T-helper 2 cell (primary cell): ENCODE measurements around the gene PTTG1IP2.
A peak's percentile ranks its signal among the peaks of the same experiment; 100 is the strongest.

Source experiments
- DNase-seq, 5 experiments: peaks; one replicate each; pipeline versions ENCODE4 v3.0.0 to v3.0.0-alpha.2; 2012 to 2022
- total RNA-seq, 2 donors: gene quantifications; one replicate each; lab custom pipeline; 2026; lab: John Stamatoyannopoulos, UW

The PTTG1IP2 gene
- 0 reads per million in 2 donors for total RNA-seq

DNA sequence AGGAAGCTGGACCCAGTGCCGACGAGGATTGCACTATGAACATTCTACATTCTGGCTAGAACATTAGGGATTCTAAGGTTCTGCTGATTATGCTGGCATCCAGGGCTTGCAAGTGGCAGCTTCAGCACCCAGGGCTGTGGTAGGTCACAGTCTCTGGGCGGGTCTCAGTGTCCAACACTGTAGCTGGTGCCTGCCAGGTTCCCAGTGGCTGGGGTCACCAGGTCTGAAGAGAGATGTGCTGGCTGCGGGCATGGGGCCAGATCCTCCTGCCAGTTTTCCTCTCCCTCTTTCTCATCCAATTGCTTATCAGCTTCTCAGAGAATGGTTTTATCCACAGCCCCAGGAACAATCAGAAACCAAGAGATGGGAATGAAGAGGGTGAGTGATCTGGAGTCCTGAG, at the start of gene PTTG1IP2:
Gene PTTG1IP2 (plus strand): TSS at position 86 of the 400 bp plus-strand sequence. CDS start 148 bp downstream, at position 234.
- DNase-seq, result no peak

DNA sequence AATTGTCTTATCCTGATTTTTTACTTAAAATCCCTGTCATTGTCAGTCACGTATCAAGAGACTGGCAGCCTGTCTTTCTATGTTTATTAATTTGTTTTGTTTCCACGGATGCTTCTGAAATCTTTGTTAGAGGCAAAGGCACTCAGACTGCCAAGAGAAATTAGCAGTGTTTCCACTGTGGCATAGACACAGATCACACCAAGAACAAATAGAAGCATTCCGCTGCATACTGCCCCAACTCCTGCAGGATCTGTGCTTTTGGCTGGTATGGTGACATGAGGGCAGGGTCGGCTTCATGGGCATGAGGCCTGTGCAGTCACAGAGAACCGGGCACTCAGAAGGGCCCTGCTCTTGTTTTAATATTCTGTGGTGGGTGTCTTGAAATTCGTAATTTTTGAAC, 47.8 kb upstream of the PTTG1IP2 start:
- no peak for DNase-seq

DNA sequence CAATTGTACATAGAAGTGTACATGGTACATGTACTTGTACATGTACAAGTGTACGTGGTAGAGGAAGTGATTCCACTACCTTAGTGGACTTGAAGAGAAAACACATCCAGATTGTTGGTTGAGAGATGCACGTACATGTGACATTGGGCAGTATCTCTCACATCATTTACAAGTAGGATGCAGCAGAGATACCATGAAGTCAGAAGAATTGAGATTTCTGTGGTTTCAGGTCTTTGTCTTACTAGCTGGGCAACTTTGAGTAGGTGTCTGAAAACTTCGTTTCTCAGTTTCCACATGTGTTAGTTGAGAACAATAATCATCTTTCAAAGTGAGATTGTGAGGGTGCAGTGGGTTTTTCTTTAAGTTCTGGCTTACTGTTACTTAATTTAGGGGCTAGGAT, 44.7 kb upstream of the PTTG1IP2 start:
- peak in 1 of 5 experiments; percentile 26 for DNase-seq

DNA sequence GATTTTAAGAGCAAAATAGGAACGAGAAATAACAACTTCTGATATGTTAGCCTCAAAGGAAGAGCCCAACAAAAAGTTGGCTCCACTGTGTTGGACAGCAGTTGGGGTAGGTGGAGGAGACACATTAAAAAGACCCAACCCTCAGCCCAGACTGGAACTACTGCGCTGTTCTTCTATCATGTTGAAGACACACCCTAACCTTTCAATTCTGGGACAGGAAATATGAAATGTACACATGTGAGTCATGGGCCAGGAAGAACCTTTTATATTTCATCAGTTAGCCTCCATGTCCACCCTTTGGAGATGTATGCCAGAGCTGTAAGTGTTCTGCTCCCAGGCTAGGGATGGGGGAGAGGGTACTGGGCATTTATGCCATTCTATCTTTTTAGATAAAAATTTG, 44.1 kb upstream of the PTTG1IP2 start:
- DNase-seq, result no peak

DNA sequence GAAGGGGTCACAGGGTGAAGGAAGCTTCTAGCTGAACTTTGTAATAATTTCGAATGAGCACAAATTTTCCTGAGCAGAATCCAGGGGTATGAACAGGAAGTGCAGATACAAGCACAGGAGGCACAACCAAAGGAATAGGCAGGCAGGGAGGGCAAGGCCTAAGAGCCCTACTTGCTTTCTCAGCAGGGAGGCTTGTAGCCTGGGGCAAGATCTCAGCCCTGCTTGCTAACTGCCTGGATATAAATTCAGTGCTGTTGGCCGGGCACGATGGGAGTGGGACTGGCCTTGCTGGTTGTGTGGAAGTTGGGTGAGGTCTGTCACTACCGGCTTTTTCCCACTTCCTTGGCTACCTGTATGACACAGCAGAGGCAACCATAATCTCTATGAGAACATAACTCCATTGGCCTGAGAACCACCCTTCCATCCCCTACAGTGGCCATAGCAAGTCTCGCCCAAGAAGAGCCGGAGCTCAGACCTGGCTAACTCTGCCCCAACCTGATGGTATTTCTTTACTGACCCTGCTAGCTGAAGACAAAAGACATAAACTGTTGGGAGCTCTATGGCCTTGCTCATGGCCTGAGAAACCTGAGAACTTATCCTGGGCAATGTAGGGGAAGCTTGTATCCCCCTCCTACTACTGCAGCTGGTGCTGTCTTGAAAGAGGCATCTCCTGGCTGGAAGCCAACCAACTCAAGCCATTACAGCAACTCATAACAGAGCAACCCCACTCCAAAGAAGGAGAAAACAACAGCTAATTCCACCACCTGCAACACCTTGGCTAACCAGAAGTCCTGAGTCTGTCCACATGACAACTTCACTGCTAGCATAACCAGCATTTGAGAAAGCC, 38.6 kb upstream of the PTTG1IP2 start:
- DNase-seq, result no peak

DNA sequence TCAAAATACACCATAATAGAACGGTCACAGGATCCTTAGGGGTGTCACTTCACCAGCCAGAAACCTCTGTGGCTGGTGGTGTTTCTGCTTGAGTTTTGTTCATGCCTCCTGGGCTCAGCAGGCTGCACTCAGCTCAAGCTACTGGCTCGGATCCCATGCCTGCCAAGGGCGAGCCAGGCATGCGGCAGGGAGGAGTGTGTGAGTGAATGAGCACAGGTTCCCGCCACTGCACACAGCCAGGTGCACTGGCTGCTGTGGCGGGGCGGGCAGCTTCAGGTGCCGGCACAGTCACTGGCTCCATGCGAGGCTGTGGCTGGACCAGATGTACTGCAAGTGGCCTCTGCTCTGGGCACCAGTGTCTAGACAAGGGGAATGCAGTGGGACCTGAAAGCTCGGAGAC, 36.7 kb upstream of the PTTG1IP2 start:
- no peak for DNase-seq

DNA sequence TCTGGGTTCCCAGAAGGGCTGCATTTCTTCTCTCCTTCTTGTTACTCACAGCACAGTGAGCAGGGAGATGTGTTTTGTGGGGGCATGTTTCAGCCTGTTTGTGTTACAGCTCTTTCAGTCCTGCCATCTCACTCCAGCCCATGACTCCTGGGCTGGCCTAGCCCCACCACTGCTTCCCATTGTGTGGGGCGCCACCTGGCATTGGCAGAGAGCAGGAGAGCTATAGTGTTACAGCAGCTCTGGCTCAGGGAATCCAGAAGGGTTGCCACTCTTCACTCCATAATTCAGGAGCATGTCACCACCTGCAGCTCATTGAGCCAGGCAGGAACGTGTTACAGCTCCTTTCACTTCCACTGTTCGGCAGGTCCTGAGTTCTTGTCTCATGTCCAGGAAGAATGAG, 36.2 kb upstream of the PTTG1IP2 start:
- no peak for DNase-seq

DNA sequence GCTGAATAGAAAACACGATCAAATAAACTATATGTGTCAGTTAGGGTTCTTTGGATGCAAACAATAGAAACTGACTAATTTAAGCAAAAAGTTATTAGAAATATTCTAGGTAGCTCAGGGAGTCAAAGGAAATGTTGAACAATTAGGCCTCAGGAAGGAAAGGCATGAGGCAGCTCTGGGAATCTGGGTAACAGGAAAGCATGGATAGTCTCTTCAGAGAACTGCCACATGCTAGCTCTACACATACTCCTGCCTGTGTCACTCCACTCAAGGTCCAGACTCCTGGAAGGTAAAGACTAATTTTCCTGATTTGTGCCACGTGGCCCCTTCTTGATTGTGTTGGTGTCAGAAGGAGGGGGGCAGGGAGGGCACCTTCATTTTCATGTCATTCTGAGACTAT, 23.8 kb upstream of the PTTG1IP2 start:
- DNase-seq, result no peak

DNA sequence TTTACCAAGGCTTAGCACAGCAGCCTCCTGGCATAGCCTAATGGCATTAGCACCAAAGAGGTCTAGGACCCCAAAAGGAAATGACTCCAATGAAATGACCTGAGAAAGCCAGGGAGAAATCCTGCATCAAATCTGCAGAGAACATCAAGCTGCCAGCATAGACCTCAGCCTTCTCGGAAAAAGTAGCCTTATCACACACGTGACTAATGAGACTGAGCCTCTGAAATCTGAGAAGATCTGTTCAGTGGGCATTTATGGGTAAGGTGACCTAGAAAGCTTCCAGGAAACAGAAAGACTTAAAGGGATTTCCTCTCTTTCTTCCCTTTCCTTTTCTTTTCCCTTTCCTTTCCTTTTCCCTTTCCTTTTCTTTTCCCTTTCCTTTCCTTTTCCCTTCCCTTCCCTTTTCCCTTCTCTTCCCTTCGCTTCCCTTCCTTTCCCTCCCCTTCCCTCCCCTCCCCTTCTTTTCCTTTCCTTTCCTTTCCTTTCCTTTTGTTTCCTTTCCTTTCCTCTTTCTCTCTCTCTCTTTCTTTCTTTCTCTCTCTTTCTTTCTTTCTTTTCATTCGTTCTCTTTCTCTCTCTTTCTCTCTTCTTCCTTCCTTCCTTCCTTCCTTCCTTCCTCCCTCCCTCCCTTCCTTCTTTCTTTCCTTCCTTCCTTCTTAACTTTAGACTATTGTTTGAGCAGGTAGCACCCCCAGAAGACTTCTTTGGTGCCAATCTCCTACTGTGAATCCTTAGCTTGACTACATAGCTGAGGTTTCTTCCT, 23.1 kb upstream of the PTTG1IP2 start:
- DNase-seq, result no peak

DNA sequence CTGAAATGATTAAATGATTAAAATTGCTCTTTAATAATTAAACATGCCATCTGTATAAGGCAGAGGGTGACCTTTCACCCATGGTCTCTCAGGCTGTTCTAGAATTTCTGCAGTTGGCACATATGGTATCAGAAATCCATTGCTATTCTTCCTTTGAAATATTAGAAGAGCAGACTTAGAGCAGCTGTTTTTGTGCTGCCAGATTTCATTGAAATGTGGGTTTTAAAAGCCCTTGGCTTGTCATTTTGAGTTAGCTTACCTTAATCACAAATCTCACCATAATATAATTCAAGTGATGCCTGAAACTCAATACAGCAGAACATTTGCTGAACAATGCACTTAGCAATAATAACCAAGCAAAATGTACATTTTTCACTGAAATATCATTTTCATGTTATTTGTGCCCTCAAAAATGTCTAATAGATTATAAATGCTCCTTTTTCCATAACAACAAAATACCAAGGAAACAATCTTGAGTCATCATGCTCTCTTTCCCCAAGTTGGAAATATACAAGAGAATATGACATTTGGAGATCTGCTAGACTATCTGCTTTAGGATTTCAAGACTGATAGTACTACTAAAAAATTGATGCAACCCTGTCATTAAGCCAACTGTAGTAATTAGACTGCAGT, 16.1 kb upstream of the PTTG1IP2 start:
- no peak for DNase-seq

DNA sequence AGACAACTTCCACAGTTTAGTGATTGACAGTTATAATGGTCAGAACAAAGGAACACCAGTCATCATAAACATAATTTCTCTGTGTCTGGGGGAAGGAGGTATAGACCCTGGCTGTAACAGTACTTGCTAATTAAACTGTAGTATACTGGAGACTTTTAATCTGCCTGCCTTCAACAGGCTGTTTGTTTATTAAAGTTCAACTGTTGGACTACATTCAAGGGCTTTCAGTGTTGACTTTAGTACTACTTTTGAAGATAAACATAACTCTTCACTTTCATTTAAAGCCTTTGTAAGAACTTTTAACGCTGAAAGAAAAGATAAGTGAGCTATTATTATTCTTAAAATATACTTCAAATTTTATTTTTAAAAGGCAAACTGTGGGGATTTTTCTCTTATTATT, 15.5 kb upstream of the PTTG1IP2 start:
- DNase-seq, result no peak

DNA sequence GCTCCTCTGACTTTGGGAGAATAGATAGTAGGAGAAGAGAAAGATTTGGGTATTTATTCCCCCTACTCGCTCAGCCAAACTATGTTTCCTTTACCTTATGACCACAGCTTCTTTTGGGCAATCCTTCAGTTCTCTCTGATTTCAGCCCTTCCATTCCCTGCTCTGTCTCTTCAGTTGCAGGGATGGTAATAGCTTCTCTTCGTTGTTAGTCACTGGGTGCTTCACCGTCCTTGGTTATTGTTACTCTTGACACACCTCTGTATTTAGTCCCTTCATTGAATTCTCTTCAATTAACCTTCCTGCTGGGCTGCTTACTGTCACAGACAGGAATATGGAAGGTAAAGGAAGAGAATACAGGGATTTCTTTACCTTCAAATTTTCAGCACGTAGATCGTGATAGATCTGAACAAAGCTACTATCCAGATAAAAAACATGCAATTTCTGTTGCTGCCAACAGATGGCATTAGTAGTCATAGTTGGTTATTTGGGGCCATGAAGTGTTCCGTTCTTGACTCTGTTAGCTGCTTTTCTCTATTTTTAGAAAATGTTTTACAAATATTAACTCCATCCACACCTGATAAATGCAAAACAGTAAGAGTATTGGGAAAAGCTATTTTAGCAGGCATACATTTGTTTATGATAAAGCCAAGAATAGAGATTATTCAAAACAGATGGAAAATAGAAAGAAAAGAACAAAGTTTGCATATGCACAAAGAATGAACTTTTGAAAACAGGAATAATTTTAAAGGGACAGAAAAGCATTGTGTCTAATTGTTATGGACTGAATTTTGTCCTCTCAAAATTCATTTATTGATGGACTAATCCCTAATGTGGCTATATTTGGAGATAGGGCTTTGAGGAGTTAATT, 14.0 kb upstream of the PTTG1IP2 start:
- peak in 1 of 5 experiments; percentile 29 for DNase-seq

DNA sequence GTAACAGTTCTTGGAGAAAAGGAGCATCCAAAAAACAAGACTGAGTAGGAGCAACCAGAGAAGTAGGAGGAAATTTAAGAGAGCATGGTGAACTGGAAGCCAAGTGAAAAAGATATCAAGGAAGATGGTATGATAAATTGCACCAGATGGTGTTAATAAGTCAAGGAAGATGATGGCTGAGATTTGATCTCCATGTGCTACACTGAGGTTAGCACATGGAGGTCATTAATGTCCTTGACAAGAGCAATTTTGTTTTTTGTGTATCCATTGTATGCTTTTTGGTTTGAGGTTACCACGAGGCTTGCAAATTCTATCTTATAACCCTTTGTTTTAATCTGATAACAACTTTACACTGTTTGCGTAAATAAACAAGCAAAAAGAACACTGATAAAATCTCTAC, 11.3 kb upstream of the PTTG1IP2 start:
- peak in 1 of 5 experiments; percentile 1 for DNase-seq

DNA sequence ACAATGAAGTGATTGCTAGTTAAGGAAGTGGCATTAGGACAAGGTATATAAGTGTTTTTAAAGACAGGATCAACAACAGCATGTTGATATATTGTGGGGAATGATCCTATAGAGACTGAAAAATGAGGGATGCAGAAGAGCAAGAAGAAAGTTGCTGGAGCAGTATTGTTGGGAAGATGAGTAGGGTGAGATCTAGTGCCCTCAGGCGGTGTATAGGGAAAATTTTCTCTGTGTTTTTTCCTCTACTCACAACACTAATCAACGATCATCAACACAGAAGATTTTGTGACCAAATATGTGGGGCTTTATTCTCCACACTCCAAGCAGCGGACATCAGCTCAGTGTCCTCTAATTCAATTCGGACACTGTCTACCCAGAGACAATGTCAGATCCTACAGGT, 9.6 kb upstream of the PTTG1IP2 start:
- no peak for DNase-seq

DNA sequence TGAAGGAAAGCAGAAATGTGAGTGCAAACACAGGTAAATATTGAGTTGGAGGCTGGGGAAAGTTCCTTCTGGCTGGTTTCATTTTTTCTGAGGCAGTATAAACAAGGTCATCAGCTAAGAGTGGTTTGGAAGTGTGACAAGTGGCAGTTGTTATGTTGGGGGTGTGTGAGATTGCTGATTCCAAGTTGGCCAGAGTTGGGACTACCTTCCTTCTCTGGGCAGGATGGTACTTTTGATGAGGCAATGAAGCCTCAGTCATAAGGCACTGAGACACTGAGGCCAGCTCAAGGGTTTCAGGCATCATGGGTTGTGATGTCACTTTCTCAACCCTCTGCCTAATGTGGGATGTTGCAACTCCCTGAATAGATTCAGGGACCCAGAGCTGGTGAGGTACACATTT, 8.2 kb upstream of the PTTG1IP2 start:
- no peak for DNase-seq

DNA sequence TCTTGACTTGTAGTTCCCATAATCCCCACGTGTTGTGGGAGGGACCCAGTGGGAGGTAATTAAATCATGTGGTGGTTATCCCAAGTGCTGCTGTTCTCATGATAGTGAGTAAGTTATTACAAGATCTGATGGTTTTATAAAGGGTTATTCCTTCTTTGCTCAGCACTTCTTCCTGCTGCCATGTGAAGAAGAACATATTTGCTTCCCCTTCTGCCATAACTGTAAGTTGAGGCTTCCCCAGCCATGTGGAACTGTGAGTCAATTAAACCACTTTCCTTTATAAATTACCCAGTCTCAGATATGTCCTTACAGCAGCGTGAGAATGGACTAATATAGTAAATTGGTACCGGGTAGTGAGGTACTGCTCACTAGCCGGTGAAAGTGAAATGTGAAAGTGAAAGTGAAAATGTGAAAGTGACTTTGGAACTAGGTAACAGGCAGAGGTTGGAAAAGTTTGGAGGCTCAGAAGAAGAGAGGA, 6.2 kb upstream of the PTTG1IP2 start:
- peak in 2 of 5 experiments; percentile 15 for DNase-seq

DNA sequence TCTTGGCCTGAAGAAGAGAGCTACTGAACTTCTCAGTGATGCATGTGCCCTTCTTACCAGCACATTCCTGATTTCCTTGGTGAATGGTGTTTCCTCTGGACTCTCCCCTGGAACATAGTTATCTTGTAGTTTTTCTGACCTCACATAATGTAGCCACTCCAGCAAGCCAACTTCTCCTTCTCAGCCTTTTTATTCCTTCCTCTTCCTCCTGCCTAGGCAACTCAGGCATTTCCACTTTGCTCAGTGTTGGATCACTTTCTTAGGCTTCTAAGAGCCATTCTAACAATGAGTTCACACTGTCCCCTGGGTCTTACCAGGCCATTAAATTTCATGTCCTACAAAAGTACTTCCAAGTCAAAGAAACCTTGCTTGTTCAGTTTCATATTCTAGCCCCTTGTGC, 3.6 kb upstream of the PTTG1IP2 start:
- no peak for DNase-seq

DNA sequence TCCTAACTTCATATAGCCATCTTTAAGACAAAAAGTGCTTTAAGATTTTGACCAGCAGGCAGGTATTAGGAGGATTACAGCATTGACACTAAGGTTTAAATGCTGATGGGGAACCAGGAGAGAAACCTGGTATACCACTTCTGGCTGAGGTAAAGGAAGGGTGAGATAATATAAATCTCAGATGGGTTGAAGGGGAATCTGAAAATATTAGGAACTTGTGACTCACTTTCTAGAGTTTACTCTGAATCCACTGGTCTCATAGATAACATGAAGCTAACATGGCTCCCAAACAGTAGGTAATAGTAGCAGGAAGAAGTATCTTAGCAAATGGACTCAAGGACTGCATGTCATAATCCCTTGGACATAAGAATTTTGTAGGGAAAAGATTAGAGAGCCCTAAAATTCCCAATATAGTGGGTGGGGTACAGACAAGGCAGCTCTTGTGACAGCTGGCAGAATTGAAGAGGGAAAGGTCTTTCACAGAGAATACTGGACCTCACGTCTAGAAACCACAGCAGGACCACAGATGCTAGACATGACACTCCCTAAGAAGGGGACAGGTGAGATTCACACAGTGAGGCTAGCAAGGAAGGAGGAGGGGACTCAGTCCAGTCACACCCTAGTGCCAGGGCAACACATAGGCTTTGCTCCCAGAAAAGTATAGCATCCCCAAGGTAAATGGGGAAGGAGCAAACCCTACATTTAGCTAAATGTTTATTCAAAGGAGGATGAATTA, 3.5 kb downstream of the PTTG1IP2 start:
- DNase-seq, result no peak

DNA sequence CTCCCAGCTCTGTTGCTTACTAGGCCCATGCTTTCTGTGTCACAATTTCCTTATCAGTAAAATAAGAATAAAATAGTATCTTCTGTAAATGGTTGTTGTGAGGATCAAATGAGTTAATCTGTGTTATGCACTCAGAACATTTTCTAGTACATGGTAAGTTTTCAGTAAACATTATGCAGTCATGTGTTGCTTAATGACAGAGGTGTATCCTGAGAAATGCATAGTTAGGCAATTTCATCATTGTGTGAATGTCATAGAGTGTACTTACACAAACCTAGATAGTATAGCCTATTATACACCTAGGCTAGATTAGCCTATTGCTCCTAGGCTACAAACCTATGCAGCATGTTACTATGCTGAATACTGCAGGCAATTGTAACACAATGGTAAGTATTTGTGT, 4.4 kb downstream of the PTTG1IP2 start:
- DNase-seq, result no peak

DNA sequence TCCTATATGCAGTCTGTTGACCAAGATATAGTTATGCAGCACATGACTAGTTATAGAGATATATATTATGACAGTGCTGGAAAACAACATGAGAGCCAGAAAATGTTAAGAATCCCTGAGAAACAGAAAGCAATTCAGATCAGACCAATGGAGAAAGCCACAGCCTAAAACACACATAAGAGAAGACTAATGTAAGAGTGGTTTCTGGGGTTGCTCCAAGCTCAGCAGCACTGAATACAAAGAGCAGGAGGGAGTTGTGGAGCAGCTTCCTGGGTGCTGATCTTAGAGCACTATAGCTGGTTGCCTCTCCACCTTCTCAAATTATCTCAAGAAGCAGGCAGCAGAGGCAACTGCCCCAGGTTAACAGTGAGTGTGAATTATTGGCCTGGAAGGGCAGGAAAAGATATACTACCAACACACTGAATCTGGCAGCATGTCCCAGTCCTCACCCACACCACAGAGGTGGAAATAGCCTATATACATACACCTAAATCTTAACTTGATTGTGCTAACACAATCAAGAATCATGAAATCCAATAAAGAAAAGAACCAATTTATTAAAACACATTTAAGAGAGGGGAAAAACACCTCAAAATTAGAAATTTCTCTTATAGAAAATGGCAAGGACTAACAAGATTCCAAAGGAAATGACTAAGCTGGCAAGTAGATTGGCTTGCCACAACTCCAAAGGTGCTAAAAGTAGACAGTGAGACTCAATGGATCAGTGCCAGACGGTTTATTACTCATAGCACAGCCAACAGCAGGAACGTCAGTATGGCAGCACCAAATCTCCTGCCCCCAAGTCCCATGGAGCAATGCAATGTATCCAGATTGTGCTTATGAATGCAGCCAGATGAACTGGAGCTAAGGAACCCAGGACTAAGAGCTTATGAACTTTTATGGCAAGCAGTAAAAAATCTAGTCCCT, 5.1 kb downstream of the PTTG1IP2 start:
- DNase-seq, result no peak
